SK-N-MC (cell line): ENCODE measurements around the gene NRP1.

Experiments used
- DNase-seq: peaks from one replicate; pipeline ENCODE4 v3.0.0-alpha.2; 2011; ENCODE audit warnings: low read depth, low spot score
- H3K27ac ChIP-seq: fragments of 200-600 bp; sonication (generic); 2 replicates; pipeline ENCODE4 v1.5.1; 2016; ENCODE audit warnings: mixed run types
- H3K36me3 ChIP-seq: fragments of 200-600 bp; sonication (generic); 2 replicates; pipeline ENCODE4 v1.6.1; 2017; ENCODE audit warnings: antibody characterized with exemption, low read length, mixed read lengths; ENCODE audit not compliant: insufficient read depth
- H3K4me3 ChIP-seq: fragments of 200-600 bp; sonication (generic); 2 replicates; pipeline ENCODE4 v1.5.1; 2016
- H3K9ac ChIP-seq: fragments of 200-600 bp; sonication (generic); 2 replicates; pipeline ENCODE4 v1.8.0; 2017; ENCODE audit warnings: mixed run types, mixed read lengths; ENCODE audit not compliant: insufficient read length
- H3K9me3 ChIP-seq: fragments of 200-600 bp; sonication (generic); 2 replicates; pipeline ENCODE4 v1.6.1; 2017; ENCODE audit warnings: low read depth, mild to moderate bottlenecking, antibody characterized with exemption, low read length, moderate library complexity, mixed read lengths
- EZH2 ChIP-seq: fragments of 200-600 bp; sonication (generic); IDR thresholded peaks from one replicate; pipeline ENCODE4 v1.6.1; 2017; ENCODE audit warnings: antibody characterized with exemption
- FOXP2 ChIP-seq: optimal IDR thresholded peaks from 2 replicates; pipeline ENCODE3; 2011; ENCODE audit warnings: mild to moderate bottlenecking, moderate library complexity; ENCODE audit not compliant: insufficient read depth; ENCODE audit errors: extremely low read length, control extremely low read depth
- POLR2AphosphoS5 ChIP-seq: IDR thresholded peaks from 2 replicates; pipeline ENCODE4 v1.6.1; 2012; ENCODE audit warnings: mild to moderate bottlenecking, low read depth, low read length, borderline replicate concordance

NRP1 gene

GRCh38 chr10:33241351-33241750 is 93.1 kb downstream of the NRP1 start:
- no peaks in the 10 kb centered on the region for H3K36me3 ChIP-seq
- H3K27ac ChIP-seq, result no peak overlapping the region
- no peaks in the 10 kb centered on the region for H3K9me3 ChIP-seq
- no peak overlapping the region for H3K9ac ChIP-seq
- H3K4me3 ChIP-seq, result no peak overlapping the region
- TF ChIP-seq POLR2AphosphoS5 (no peak), FOXP2 (no peak), EZH2 (no peak)
- no peak for DNase-seq

GRCh38 chr10:33240931-33241330 is 93.5 kb downstream of the NRP1 start:
- Histone ChIP-seq H3K9me3 (no peaks in the 10 kb centered on the region), H3K4me3 (no peak overlapping the region), H3K27ac (no peak overlapping the region), H3K36me3 (no peaks in the 10 kb centered on the region), H3K9ac (no peak overlapping the region)
- no peak for TF ChIP-seq EZH2
- no peak for DNase-seq

GRCh38 chr10:33240258-33240657 is 94.2 kb downstream of the NRP1 start:
- Histone ChIP-seq H3K27ac (no peak overlapping the region), H3K9ac (no peak overlapping the region), H3K9me3 (no peaks in the 10 kb centered on the region), H3K4me3 (no peak overlapping the region), H3K36me3 (no peaks in the 10 kb centered on the region)
- TF ChIP-seq POLR2AphosphoS5 (no peak), FOXP2 (no peak), EZH2 (no peak)
- DNase-seq, result no peak

GRCh38 chr10:33239257-33239656 is 95.2 kb downstream of the NRP1 start:
- Histone ChIP-seq H3K4me3 (no peak overlapping the region), H3K27ac (no peak overlapping the region), H3K36me3 (no peaks in the 10 kb centered on the region), H3K9me3 (no peaks in the 10 kb centered on the region), H3K9ac (no peak overlapping the region)
- TF ChIP-seq POLR2AphosphoS5 (no peak), EZH2 (no peak), FOXP2 (no peak)
- no peak for DNase-seq

GRCh38 chr10:33238643-33239042 is 95.8 kb downstream of the NRP1 start:
- DNase-seq, result no peak
- H3K4me3 ChIP-seq, result no peak overlapping the region
- H3K9me3 ChIP-seq, result no peaks in the 10 kb centered on the region

GRCh38 chr10:33237736-33238624 is 96.5 kb downstream of the NRP1 start:
- Histone ChIP-seq H3K36me3 (no peaks in the 10 kb centered on the region), H3K9me3 (no peaks in the 10 kb centered on the region), H3K9ac (no peak overlapping the region), H3K27ac (no peak overlapping the region), H3K4me3 (no peak overlapping the region)
- no peak for DNase-seq
- no peak for TF ChIP-seq POLR2AphosphoS5
- TF ChIP-seq EZH2, result no peak
- TF ChIP-seq FOXP2, result no peak

More at GRCh38 chr10:33238643-33239042, 95.8 kb downstream of the NRP1 start:
- Histone ChIP-seq H3K36me3 (no peaks in the 10 kb centered on the region), H3K9ac (no peak overlapping the region), H3K27ac (no peak overlapping the region)
- no peak for TF ChIP-seq POLR2AphosphoS5
- no peak for TF ChIP-seq FOXP2
- TF ChIP-seq EZH2, result no peak

GRCh38 chr10:33236916-33237315 is 97.6 kb downstream of the NRP1 start:
- no peak for DNase-seq
- H3K9ac ChIP-seq, result no peak overlapping the region
- no peak overlapping the region for H3K4me3 ChIP-seq
- H3K27ac ChIP-seq, result no peak overlapping the region
- no peak for TF ChIP-seq FOXP2
- TF ChIP-seq POLR2AphosphoS5, result no peak
- no peak for TF ChIP-seq EZH2
- no peaks in the 10 kb centered on the region for H3K9me3 ChIP-seq
- no peaks in the 10 kb centered on the region for H3K36me3 ChIP-seq

- Histone ChIP-seq H3K4me3 (no peak overlapping the region), H3K9ac (no peak overlapping the region), H3K27ac (no peak overlapping the region), H3K9me3 (no peaks in the 10 kb centered on the region), H3K36me3 (no peaks in the 10 kb centered on the region)
- no peak for DNase-seq
- no peak for TF ChIP-seq POLR2AphosphoS5
- TF ChIP-seq FOXP2, result no peak
- no peak for TF ChIP-seq EZH2
Observed at GRCh38 chr10:33235951-33236350, 98.5 kb downstream of the NRP1 start.
